HG02981 (cell line): ENCODE results near the gene NOP9.

Source experiments
- ATAC-seq: cut with Tn5 transposase; IDR thresholded peaks from one replicate; pipeline ENCODE4 v1.9.1; 2021; ENCODE audit warnings: mild to moderate bottlenecking, moderate library complexity; ENCODE audit not compliant: unreplicated experiment

The NOP9 gene

GRCh38 chr14:24299255-24300191 lies at the start of gene NOP9, which contains the start of gene DHRS1:
TSS of gene NOP9 (plus strand) at chr14:24299850. CDS start at chr14:24299955, 105 bp downstream.
TSS of gene DHRS1 (minus strand) at chr14:24299780. CDS start at chr14:24299106, 674 bp downstream.
- ATAC-seq = peak; percentile 63

- no peak for ATAC-seq
Measured at GRCh38 chr14:24250354-24250753, 49.3 kb upstream of the NOP9 start.

- ATAC-seq = no peak
Measured at GRCh38 chr14:24251880-24252288, 47.8 kb upstream of the NOP9 start.

GRCh38 chr14:24252289-24253124 lies 47.1 kb upstream of the NOP9 start:
- ATAC-seq = no peak

- ATAC-seq = no peak
Measured at GRCh38 chr14:24253936-24254335, 45.7 kb upstream of the NOP9 start.

GRCh38 chr14:24254630-24255392 lies 44.8 kb upstream of the NOP9 start:
- ATAC-seq = no peak

- ATAC-seq = no peak
Measured at GRCh38 chr14:24255438-24255837, 44.2 kb upstream of the NOP9 start.

GRCh38 chr14:24255931-24256711 lies 43.5 kb upstream of the NOP9 start:
- no peak for ATAC-seq

- ATAC-seq = no peak
Measured at GRCh38 chr14:24256960-24257359, 42.7 kb upstream of the NOP9 start.

- ATAC-seq = no peak
Measured at GRCh38 chr14:24258119-24258518, 41.5 kb upstream of the NOP9 start.

GRCh38 chr14:24258548-24259265 lies 40.9 kb upstream of the NOP9 start:
- no peak for ATAC-seq

GRCh38 chr14:24259282-24260025 lies 40.2 kb upstream of the NOP9 start:
- no peak for ATAC-seq

GRCh38 chr14:24260026-24260779 lies 39.4 kb upstream of the NOP9 start:
- no peak for ATAC-seq

GRCh38 chr14:24260780-24261157 lies 38.9 kb upstream of the NOP9 start:
- ATAC-seq = no peak

GRCh38 chr14:24261256-24261968 lies 38.2 kb upstream of the NOP9 start:
- ATAC-seq = no peak

GRCh38 chr14:24261969-24262327 lies 37.7 kb upstream of the NOP9 start:
- no peak for ATAC-seq
